HuH-7.5 (cell line): ENCODE data around the gene RGS9.
"Not testable (repeated sequence)": the region's sequence is repeated elsewhere in the genome, so short reads cannot be mapped to it uniquely, and the experiment has no call there.

Experiments used
- DNase-seq: peaks from one replicate; pipeline ENCODE4 v3.0.0; 2011; ENCODE audit warnings: low spot score

RGS9 gene

GRCh38 chr17:65156835-65157565, 19.8 kb downstream of the RGS9 start:
- no peak for DNase-seq

- no peak for DNase-seq
Observed at GRCh38 chr17:65158041-65158440, 20.9 kb downstream of the RGS9 start.

- no peak for DNase-seq
Observed at GRCh38 chr17:65158622-65159021, 21.5 kb downstream of the RGS9 start.

- DNase-seq: no peak
Observed at GRCh38 chr17:65160516-65160915, 23.3 kb downstream of the RGS9 start.

- DNase-seq: no peak
Observed at GRCh38 chr17:65163990-65164495, 26.9 kb downstream of the RGS9 start.

- no peak for DNase-seq
Observed at GRCh38 chr17:65166787-65167186, 29.6 kb downstream of the RGS9 start.

- DNase-seq: no peak
Observed at GRCh38 chr17:65167566-65167965, 30.4 kb downstream of the RGS9 start.

GRCh38 chr17:65169691-65170090, 32.5 kb downstream of the RGS9 start:
- no peak for DNase-seq

- DNase-seq: no peak
Observed at GRCh38 chr17:65170839-65171238, 33.7 kb downstream of the RGS9 start.

GRCh38 chr17:65171752-65172151, 34.6 kb downstream of the RGS9 start:
- DNase-seq: no peak

- DNase-seq: no peak
Observed at GRCh38 chr17:65172496-65173136, 35.4 kb downstream of the RGS9 start.

GRCh38 chr17:65173284-65173793, 36.2 kb downstream of the RGS9 start:
- no peak for DNase-seq

GRCh38 chr17:65173976-65174683, 37.0 kb downstream of the RGS9 start:
- no peak for DNase-seq

- no peak for DNase-seq
Observed at GRCh38 chr17:65174974-65175373, 37.8 kb downstream of the RGS9 start.

- no peak for DNase-seq
Observed at GRCh38 chr17:65175952-65176351, 38.8 kb downstream of the RGS9 start.

GRCh38 chr17:65176646-65177409, 39.7 kb downstream of the RGS9 start:
- DNase-seq: no peak

- no peak for DNase-seq
Observed at GRCh38 chr17:65177901-65178300, 40.7 kb downstream of the RGS9 start.

- DNase-seq: not testable (repeated sequence)
Observed at GRCh38 chr17:65180276-65180675, 43.1 kb downstream of the RGS9 start.

- DNase-seq: not testable (repeated sequence)
Observed at GRCh38 chr17:65180752-65181236, 43.6 kb downstream of the RGS9 start.

- no peak for DNase-seq
Observed at GRCh38 chr17:65181237-65182061, 44.3 kb downstream of the RGS9 start.

GRCh38 chr17:65182233-65182632, 45.1 kb downstream of the RGS9 start:
- no peak for DNase-seq
